ENCODE measurements around the gene CDCA5.

The CDCA5 gene

DNA sequence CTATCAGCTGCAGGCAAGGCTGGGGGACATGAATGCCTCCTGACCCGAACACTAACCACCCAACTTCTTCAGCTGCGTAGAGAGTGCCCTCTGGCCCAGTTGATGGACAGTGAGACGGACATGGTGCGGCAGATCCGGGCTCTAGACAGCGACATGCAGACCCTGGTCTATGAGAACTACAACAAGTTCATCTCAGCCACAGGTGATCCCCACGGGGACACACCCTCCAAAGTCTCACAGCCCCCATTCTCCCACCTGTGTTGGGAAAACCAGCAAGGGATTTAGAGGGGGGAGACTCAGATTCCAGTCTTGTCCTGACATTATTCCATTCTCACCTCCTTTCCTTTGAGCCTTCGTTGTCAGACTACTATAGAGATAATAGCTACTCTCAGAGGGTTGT is 13.1 kb upstream of the CDCA5 start:
- no peak overlapping the region for H3K27ac ChIP-seq (ENCODE audit: low read depth, low read length)
- H3K27me3 ChIP-seq (ENCODE audit: control insufficient read depth, insufficient read depth, low read length), result no peaks in the 10 kb centered on the region
- H3K9ac ChIP-seq (ENCODE audit: low read length), result no peak overlapping the region
- H3K4me3 ChIP-seq (ENCODE audit: low read depth, low read length), result peak overlapping the region; percentile 78
- no peaks in the 10 kb centered on the region for H3K9me3 ChIP-seq (ENCODE audit: control insufficient read depth, insufficient read depth, low read depth, low read length)
- 0 out of 2 replicates have a peak, but pooled peaks cover 3% of the 10 kb centered on the region for H3K4me1 ChIP-seq (ENCODE audit: control insufficient read depth, insufficient read depth, low read length)
- H3K36me3 ChIP-seq (ENCODE audit: control insufficient read depth, insufficient read depth, low read length), result peaks cover 6% of the 10 kb centered on the region; the same call in 1 of the 2 replicates

DNA sequence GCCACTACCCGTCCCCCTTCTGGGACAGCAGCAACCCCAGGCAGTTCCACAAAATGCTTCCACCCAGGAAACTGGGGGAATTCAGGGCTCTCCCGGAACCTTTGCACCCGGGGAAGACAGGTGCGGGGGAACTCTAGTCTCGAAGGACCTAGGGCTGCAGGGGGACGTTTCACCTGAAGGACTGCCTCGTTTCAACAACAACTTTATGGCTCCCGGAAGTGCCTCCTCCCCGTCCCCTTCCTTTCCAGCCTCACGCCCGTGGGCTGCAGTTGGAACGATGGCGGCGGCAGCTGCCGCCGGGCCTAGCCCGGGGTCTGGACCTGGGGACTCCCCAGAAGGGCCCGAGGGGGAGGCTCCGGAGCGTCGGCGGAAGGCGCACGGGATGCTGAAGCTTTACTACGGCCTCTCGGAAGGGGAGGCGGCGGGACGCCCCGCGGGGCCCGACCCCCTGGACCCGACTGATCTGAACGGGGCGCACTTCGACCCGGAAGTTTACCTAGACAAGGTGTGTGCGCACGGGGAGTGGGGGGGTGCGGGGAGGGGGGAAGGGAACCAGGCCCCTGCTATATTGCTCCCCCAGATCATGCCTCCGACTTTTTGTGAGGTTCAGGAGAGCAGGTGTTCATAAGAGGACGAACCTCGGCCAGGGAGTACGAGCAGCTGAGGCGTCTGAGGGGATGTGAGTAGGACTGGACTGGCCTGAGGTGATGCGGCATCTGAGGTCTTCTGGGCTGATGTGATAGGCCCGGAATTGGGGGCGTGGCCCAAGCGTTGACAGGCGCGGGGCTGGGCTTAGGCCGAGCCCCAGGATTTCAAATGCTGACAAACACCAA is 12.3 kb upstream of the CDCA5 start, which contains the start of gene VPS51:
Gene VPS51 (plus strand): TSS at position 241 of the 833 bp plus-strand sequence. CDS start 37 bp downstream, at position 278.
- peaks cover 6% of the 10 kb centered on the region; the same call in 1 of the 2 replicates for H3K36me3 ChIP-seq (ENCODE audit: control insufficient read depth, insufficient read depth, low read length)
- H3K27ac ChIP-seq (ENCODE audit: low read depth, low read length), result peak within 1 kb of the TSS; percentile 69; the same call in 1 of the 2 replicates
- no peaks in the 10 kb centered on the region for H3K9me3 ChIP-seq (ENCODE audit: control insufficient read depth, insufficient read depth, low read depth, low read length)
- H3K27me3 ChIP-seq (ENCODE audit: control insufficient read depth, insufficient read depth, low read length), result no peaks in the 10 kb centered on the region
- peak within 1 kb of the TSS; percentile 73 for H3K9ac ChIP-seq (ENCODE audit: low read length)
- peak within 1 kb of the TSS; percentile 78 for H3K4me3 ChIP-seq (ENCODE audit: low read depth, low read length)
- H3K4me1 ChIP-seq (ENCODE audit: control insufficient read depth, insufficient read depth, low read length), result 0 out of 2 replicates have a peak, but pooled peaks cover 3% of the 10 kb centered on the region

DNA sequence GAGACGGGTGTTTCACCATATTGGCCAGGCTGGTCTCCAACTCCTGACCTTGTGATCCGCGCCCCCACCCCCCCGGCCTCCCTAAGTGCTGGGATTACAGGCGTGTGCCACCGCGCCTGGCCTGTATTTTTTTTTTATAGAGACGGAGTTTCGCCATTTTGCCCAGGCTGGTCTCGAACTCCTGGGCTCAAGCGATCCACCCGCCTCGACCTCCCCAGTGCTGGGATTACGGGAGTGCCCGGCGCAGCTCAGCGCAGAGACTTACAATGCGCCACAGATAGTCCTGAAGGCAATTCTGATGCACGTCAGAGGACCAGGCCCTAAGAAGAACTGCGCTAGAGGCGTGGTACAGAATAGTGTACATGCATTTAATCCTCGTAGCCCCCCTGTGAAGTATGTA is 11.6 kb upstream of the CDCA5 start:
- Histone ChIP-seq H3K9me3 (ENCODE audit: control insufficient read depth, insufficient read depth, low read depth, low read length) (no peaks in the 10 kb centered on the region), H3K27ac (ENCODE audit: low read depth, low read length) (no peak overlapping the region), H3K9ac (ENCODE audit: low read length) (peak overlapping the region; percentile 39), H3K27me3 (ENCODE audit: control insufficient read depth, insufficient read depth, low read length) (no peaks in the 10 kb centered on the region), H3K36me3 (ENCODE audit: control insufficient read depth, insufficient read depth, low read length) (peaks cover 6% of the 10 kb centered on the region; the same call in 1 of the 2 replicates), H3K4me1 (ENCODE audit: control insufficient read depth, insufficient read depth, low read length) (0 out of 2 replicates have a peak, but pooled peaks cover 3% of the 10 kb centered on the region), H3K4me3 (ENCODE audit: low read depth, low read length) (peak overlapping the region; percentile 78)

DNA sequence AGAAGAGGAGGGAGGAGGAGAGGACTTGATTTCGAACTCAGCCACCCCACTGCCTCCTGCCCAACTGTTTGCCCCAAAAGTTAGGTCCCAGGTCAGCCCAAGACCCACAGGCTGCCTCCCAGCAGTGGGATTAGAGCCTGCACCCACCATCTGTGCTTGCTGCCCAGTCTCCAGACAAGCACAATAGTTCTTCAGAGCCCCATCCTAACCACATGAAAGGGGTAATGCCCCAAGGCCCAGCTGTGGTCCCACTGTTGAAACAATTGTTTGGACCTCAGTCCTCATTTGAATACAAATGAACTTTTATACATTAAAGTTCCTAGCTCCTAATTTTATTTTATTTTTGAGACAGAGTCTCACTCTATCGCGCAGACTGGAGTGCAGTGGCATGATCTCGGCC is 6.8 kb upstream of the CDCA5 start:
- Histone ChIP-seq H3K36me3 (ENCODE audit: control insufficient read depth, insufficient read depth, low read length) (peaks cover 40% of the 10 kb centered on the region), H3K27ac (ENCODE audit: low read depth, low read length) (no peak overlapping the region), H3K9ac (ENCODE audit: low read length) (no peak overlapping the region), H3K4me3 (ENCODE audit: low read depth, low read length) (no peak overlapping the region), H3K27me3 (ENCODE audit: control insufficient read depth, insufficient read depth, low read length) (no peaks in the 10 kb centered on the region), H3K4me1 (ENCODE audit: control insufficient read depth, insufficient read depth, low read length) (no peaks in the 10 kb centered on the region), H3K9me3 (ENCODE audit: control insufficient read depth, insufficient read depth, low read depth, low read length) (no peaks in the 10 kb centered on the region)

DNA sequence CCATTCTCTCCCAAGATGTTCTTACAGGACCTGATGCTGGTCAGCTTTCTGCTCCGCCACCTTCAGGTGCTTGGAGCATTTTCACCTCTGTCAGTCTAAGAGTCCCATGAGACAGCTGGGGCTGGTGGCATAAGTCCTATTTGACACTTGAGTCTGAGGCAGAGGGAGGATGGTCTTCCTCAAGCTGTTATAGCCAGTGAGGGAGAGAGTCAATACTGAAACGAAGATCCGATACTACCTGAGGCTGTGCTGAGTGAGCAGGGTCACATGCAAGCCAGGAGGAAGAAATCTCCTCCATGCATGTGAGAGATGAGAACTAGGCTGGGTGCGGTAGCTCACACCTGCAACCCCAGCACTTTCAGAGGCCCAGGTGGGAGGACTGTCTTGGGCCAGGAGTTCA is 5.8 kb upstream of the CDCA5 start:
- Histone ChIP-seq H3K9ac (ENCODE audit: low read length) (no peak overlapping the region), H3K36me3 (ENCODE audit: control insufficient read depth, insufficient read depth, low read length) (peaks cover 43% of the 10 kb centered on the region), H3K27me3 (ENCODE audit: control insufficient read depth, insufficient read depth, low read length) (no peaks in the 10 kb centered on the region), H3K9me3 (ENCODE audit: control insufficient read depth, insufficient read depth, low read depth, low read length) (no peaks in the 10 kb centered on the region), H3K27ac (ENCODE audit: low read depth, low read length) (no peak overlapping the region), H3K4me3 (ENCODE audit: low read depth, low read length) (no peak overlapping the region), H3K4me1 (ENCODE audit: control insufficient read depth, insufficient read depth, low read length) (no peaks in the 10 kb centered on the region)

DNA sequence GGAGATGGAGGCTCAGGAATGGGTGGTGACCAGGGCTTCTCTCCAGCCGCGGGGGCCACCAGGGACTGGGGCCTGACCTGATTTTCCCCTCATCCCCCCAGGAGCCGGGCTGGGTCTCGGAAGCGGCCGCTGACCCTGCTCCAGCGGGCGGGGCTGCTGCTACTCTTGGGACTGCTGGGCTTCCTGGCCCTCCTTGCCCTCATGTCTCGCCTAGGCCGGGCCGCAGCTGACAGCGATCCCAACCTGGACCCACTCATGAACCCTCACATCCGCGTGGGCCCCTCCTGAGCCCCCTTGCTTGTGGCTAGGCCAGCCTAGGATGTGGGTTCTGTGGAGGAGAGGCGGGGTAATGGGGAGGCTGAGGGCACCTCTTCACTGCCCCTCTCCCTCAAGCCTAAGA is 4.0 kb upstream of the CDCA5 start:
- H3K9ac ChIP-seq (ENCODE audit: low read length), result no peak overlapping the region
- H3K27me3 ChIP-seq (ENCODE audit: control insufficient read depth, insufficient read depth, low read length), result no peaks in the 10 kb centered on the region
- H3K9me3 ChIP-seq (ENCODE audit: control insufficient read depth, insufficient read depth, low read depth, low read length), result no peaks in the 10 kb centered on the region
- no peak overlapping the region for H3K27ac ChIP-seq (ENCODE audit: low read depth, low read length)
- peaks cover 47% of the 10 kb centered on the region for H3K36me3 ChIP-seq (ENCODE audit: control insufficient read depth, insufficient read depth, low read length)
- H3K4me3 ChIP-seq (ENCODE audit: low read depth, low read length), result no peak overlapping the region
- peaks cover 3% of the 10 kb centered on the region for H3K4me1 ChIP-seq (ENCODE audit: control insufficient read depth, insufficient read depth, low read length)

DNA sequence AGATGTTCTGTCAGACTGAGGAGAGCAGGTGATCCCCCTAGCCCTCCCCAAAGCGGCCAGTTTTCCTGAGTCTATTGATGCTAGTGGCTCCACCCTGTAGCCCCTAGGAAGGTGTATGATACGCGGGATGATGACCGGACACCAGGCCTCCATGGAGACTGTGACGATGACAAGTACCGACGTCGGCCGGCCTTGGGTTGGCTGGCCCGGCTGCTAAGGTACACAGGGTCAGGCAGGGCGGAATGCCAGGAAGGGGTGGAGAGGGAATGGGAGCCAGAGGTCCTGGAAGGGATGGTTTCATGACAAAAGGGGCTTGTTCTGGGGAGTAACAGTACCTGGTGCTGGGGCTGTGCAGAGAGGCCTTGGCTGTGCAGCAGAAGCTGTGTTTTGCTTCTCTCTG is 3.4 kb upstream of the CDCA5 start:
- Histone ChIP-seq H3K27ac (ENCODE audit: low read depth, low read length) (no peak overlapping the region), H3K4me3 (ENCODE audit: low read depth, low read length) (no peak overlapping the region), H3K9me3 (ENCODE audit: control insufficient read depth, insufficient read depth, low read depth, low read length) (no peaks in the 10 kb centered on the region), H3K36me3 (ENCODE audit: control insufficient read depth, insufficient read depth, low read length) (peaks cover 50% of the 10 kb centered on the region), H3K9ac (ENCODE audit: low read length) (no peak overlapping the region), H3K4me1 (ENCODE audit: control insufficient read depth, insufficient read depth, low read length) (peaks cover 6% of the 10 kb centered on the region), H3K27me3 (ENCODE audit: control insufficient read depth, insufficient read depth, low read length) (no peaks in the 10 kb centered on the region)

DNA sequence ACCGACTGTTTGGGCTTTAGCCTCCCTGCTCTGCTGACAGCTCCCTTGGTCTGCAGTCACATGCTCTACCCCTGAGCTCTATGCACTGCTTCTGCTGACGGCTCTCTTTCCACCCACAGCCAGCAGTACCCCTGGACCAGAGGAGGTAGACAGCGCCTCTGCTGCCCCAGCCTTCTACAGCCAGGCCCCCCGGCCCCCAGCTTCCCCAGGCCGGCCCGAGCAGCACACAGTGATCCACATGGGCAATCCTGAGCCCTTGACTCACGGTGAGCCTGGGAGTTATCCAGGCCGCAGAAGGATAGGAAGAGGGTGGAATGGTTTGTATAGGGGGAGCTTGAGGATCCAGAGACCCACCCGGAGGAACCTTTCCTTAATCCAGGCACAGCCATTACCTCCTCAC is 3.0 kb upstream of the CDCA5 start:
- Histone ChIP-seq H3K36me3 (ENCODE audit: control insufficient read depth, insufficient read depth, low read length) (peaks cover 54% of the 10 kb centered on the region), H3K4me3 (ENCODE audit: low read depth, low read length) (no peak overlapping the region), H3K27me3 (ENCODE audit: control insufficient read depth, insufficient read depth, low read length) (no peaks in the 10 kb centered on the region), H3K27ac (ENCODE audit: low read depth, low read length) (no peak overlapping the region), H3K9ac (ENCODE audit: low read length) (no peak overlapping the region), H3K9me3 (ENCODE audit: control insufficient read depth, insufficient read depth, low read depth, low read length) (no peaks in the 10 kb centered on the region), H3K4me1 (ENCODE audit: control insufficient read depth, insufficient read depth, low read length) (peaks cover 6% of the 10 kb centered on the region)

DNA sequence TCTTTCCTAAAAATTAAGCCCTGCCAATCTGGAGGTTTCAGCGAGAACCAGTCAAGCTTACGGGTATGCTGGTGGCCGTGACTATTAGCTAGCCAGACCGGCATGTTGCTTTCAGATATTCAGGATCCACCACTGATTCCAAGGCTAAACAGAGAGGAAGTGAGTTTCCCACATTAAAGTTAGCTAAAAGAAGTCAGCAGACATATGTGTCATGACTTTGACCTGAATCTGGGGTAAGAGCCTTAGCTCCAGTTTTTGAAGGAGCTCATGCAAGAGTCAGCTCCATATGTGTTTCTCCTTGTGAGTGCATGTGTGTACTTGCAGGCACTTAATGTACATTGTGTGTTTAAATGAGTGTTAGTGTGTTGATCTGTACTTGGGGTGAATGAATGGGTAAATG is 1.6 kb upstream of the CDCA5 start:
- Histone ChIP-seq H3K4me1 (ENCODE audit: control insufficient read depth, insufficient read depth, low read length) (peaks cover 6% of the 10 kb centered on the region), H3K9me3 (ENCODE audit: control insufficient read depth, insufficient read depth, low read depth, low read length) (no peaks in the 10 kb centered on the region), H3K27ac (ENCODE audit: low read depth, low read length) (no peak overlapping the region), H3K9ac (ENCODE audit: low read length) (no peak overlapping the region), H3K4me3 (ENCODE audit: low read depth, low read length) (no peak overlapping the region), H3K27me3 (ENCODE audit: control insufficient read depth, insufficient read depth, low read length) (no peaks in the 10 kb centered on the region), H3K36me3 (ENCODE audit: control insufficient read depth, insufficient read depth, low read length) (peaks cover 66% of the 10 kb centered on the region)

DNA sequence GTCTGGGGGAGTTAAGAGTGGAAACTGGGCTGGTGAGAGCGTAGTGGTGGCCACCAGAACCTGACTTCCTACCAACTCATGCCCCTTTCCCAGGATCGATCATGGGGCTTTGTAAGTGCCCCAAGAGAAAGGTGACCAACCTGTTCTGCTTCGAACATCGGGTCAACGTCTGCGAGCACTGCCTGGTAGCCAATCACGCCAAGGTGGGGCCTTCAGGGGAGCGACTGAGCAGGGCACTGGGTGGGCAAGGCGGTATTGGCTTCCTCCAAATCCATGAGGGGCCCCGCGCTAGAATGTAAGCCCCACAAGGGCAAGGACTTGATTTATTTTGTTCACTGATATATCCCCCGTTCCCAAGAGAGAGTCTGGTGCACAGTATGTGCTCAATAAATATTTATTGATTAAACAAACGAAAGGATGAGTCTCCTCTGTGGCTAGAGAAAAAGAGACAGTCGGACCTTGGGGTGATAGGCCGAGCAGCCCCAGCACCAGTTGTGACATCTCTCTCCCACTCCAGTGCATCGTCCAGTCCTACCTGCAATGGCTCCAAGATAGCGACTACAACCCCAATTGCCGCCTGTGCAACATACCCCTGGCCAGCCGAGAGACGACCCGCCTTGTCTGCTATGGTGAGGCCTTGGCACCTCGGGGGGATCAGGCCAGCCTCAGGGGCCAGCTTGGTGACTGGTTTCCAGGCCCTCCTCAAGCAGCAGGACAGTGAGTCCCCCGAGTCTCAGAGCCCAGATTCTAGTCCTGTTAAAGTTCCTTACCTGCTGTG is 947 bp upstream of the CDCA5 start:
- Histone ChIP-seq H3K9me3 (ENCODE audit: control insufficient read depth, insufficient read depth, low read depth, low read length) (no peaks in the 10 kb centered on the region), H3K9ac (ENCODE audit: low read length) (peak overlapping the region; percentile 99), H3K36me3 (ENCODE audit: control insufficient read depth, insufficient read depth, low read length) (peaks cover 70% of the 10 kb centered on the region), H3K4me1 (ENCODE audit: control insufficient read depth, insufficient read depth, low read length) (peaks cover 6% of the 10 kb centered on the region), H3K4me3 (ENCODE audit: low read depth, low read length) (peak overlapping the region; percentile 98), H3K27ac (ENCODE audit: low read depth, low read length) (no peak overlapping the region), H3K27me3 (ENCODE audit: control insufficient read depth, insufficient read depth, low read length) (no peaks in the 10 kb centered on the region)
